PFSK-1 (cell line): ENCODE measurements around the gene NYNRIN.

Experiments used
- FOXP2 ChIP-seq: optimal IDR thresholded peaks from 2 replicates; pipeline ENCODE3; 2011; ENCODE audit warnings: borderline replicate concordance, control low read depth, inconsistent platforms; ENCODE audit not compliant: insufficient read depth; ENCODE audit errors: extremely low read length, extremely low read depth
- POLR2AphosphoS5 ChIP-seq: IDR thresholded peaks from 2 replicates; pipeline ENCODE4 v1.6.1; 2012; ENCODE audit warnings: low read depth, mild to moderate bottlenecking, control low read depth, low read length, moderate library complexity
- SIN3A ChIP-seq: IDR thresholded peaks from 2 replicates; pipeline ENCODE4 v1.6.1; 2012; ENCODE audit warnings: mild to moderate bottlenecking, low read length, moderate library complexity, borderline replicate concordance; ENCODE audit not compliant: insufficient read depth
- TAF1 ChIP-seq: IDR thresholded peaks from 2 replicates; pipeline ENCODE4 v1.6.1; 2012; ENCODE audit warnings: low read length, control low read depth, borderline replicate concordance; ENCODE audit not compliant: insufficient read depth
- TF ChIP-seq, protein P1 (sequence below), 2 experiments: IDR thresholded peaks; 2 replicates each; pipeline versions ENCODE4 v1.6.1 to v1.8.0; 2011 to 2012; ENCODE audit warnings: low read depth in 2 of 2, low read length in 2 of 2, control low read depth in 1 of 2, inconsistent platforms in 1 of 2, mild to moderate bottlenecking in 1 of 2, moderate library complexity in 1 of 2; ENCODE audit not compliant: insufficient read depth in 1 of 2

The NYNRIN gene

DNA sequence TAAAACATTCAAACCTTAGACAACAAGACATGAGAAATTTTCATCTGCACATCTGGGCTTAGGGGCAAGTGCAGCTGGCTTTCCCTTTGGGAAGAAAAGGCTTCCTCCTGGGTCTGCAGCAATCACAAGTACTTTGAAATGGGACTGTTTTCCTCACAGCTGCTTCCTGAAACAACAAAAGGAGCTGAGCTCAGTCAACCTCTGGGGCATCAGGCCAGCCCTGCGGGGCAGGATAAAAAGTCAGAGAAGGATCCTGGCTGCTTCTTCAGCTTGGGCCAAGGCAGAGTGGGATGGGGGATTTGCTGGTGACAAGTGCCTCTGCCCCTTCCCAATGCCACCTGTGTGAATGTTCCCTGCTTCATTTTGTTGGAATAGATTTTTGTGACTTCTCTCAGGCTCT lies 59.9 kb downstream of the NYNRIN start:
- TF ChIP-seq POLR2AphosphoS5 (no peak), SIN3A (no peak), FOXP2 (no peak), TAF1 (no peak)
- TF ChIP-seq, protein P1, sequence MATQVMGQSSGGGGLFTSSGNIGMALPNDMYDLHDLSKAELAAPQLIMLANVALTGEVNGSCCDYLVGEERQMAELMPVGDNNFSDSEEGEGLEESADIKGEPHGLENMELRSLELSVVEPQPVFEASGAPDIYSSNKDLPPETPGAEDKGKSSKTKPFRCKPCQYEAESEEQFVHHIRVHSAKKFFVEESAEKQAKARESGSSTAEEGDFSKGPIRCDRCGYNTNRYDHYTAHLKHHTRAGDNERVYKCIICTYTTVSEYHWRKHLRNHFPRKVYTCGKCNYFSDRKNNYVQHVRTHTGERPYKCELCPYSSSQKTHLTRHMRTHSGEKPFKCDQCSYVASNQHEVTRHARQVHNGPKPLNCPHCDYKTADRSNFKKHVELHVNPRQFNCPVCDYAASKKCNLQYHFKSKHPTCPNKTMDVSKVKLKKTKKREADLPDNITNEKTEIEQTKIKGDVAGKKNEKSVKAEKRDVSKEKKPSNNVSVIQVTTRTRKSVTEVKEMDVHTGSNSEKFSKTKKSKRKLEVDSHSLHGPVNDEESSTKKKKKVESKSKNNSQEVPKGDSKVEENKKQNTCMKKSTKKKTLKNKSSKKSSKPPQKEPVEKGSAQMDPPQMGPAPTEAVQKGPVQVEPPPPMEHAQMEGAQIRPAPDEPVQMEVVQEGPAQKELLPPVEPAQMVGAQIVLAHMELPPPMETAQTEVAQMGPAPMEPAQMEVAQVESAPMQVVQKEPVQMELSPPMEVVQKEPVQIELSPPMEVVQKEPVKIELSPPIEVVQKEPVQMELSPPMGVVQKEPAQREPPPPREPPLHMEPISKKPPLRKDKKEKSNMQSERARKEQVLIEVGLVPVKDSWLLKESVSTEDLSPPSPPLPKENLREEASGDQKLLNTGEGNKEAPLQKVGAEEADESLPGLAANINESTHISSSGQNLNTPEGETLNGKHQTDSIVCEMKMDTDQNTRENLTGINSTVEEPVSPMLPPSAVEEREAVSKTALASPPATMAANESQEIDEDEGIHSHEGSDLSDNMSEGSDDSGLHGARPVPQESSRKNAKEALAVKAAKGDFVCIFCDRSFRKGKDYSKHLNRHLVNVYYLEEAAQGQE (IDR thresholded peaks at IDR 0.05; ENCODE audit: insufficient read depth in 1 of 2, low read depth in 2 of 2, low read length in 2 of 2): no peak

DNA sequence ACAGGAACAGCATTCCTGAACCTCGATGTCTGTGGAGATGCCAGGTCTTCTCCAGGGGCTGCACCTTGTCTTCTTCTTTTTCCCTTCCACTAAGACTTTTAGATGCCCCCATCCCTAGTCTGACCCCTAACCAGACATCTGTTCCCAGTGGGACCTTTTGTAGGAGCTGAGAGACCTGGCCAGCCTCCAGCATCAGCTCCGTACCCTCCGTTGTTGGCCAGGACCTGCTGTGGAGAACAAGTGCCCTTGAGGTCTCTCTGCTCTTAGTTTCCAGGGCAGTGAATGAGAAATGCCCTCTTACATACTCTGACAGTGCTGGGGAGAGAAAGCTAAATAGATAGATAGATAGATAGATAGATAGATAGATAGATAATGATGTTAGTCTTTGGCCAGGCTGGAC lies 60.5 kb downstream of the NYNRIN start:
- TF ChIP-seq TAF1 (no peak), FOXP2 (no peak), POLR2AphosphoS5 (no peak), SIN3A (no peak)
- TF ChIP-seq, protein P1 (IDR thresholded peaks at IDR 0.05; ENCODE audit: insufficient read depth in 1 of 2, low read depth in 2 of 2, low read length in 2 of 2): no peak

DNA sequence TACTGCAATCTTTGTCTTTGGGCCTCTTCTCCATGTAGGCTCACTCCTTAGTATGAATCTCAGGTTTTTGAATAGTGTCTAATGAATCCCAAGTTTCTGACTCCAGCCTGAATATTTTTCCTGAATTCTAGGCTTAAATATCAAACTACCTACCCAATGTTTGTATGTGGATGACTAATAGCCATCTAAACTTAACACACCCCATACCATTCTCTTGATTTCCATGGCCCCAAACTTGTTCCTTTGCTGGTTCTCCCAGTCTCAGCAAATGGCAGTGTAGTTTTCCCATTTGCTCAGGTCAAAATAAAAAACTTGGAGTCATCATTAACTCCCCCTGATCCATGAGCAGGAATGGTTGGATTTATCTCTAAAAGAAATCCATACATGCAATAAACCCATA lies 62.5 kb downstream of the NYNRIN start:
- TF ChIP-seq SIN3A (no peak), FOXP2 (no peak), TAF1 (no peak), POLR2AphosphoS5 (no peak)
- TF ChIP-seq, protein P1 (IDR thresholded peaks at IDR 0.05; ENCODE audit: insufficient read depth in 1 of 2, low read depth in 2 of 2, low read length in 2 of 2): no peak

GRCh38 chr14:24463017-24463883 lies 64.4 kb downstream of the NYNRIN start:
- no peak for TF ChIP-seq POLR2AphosphoS5

DNA sequence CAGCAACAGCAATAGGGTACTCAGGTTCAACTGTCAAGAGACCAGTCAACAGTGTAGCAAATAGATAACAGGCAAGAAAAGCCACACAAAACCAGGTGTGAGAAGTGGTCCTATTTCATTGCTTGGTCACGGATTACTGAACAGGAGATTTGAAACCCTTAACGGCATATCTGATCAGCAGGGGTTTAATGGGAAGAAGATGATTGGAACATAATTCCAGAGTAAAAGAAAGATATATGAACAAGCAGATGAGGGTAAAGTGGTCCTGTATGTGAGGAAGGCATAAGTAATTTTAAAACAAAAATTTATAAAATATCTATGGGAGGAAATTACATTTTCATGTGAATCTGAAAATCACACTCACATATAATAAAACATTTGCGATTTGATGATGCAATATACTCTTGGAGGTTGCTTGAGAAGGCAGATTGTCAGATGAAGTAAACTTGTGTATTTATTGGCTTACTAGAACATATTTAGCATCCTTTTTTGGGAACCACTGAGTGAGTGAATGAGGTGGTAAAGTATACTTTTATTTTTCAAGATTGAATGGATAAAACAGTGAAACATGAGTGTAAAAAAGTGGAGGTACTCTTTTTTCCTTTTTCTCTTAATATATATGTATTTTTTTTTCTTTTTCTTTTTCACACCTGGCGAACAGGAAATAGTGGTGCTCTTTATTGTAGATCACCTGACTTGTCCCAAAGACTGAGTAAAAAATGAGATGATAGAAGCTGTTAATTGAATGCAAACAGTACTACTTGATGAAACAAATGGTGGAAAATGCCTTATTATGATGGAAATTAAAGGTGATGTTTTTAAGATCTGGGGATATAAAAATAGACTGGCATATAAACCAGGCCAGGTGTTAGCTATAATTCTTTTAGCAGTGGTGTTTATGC lies 65.3 kb downstream of the NYNRIN start:
- TF ChIP-seq, protein P1 (IDR thresholded peaks at IDR 0.05; ENCODE audit: insufficient read depth in 1 of 2, low read depth in 2 of 2, low read length in 2 of 2): no peak
- TF ChIP-seq POLR2AphosphoS5: no peak
- no peak for TF ChIP-seq SIN3A
- TF ChIP-seq FOXP2: no peak
- TF ChIP-seq TAF1: no peak
